ENCODE results near the gene CD1D.
"Not testable (repeated sequence)": the region's sequence is repeated elsewhere in the genome, so short reads cannot be mapped to it uniquely, and the experiment has no call there.

Gene CD1D

DNA sequence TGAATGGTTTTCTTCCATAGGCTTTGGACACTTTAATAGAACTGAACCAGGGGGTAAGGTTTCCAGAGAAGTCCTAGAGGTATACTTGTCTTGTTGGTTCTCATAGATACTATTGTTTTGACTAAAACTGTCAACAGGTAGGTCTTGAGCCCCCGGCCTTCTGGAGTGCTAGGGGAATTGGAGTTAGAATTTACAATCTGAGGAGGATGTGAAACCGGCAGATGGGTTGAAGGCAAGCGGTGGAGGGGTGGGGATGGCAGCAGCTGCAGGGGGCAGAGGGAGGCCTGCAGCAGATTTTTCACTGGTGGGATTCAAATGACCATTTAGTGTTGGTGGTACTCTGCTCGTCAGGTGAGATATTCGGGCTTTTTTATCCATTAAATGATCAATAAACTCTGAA lies 4.3 kb upstream of the CD1D start:
- no peak overlapping the region for H3K4me3 ChIP-seq (ENCODE audit: low read depth, low read length)
- TF ChIP-seq CTCF (IDR thresholded peaks at IDR 0.05; ENCODE audit: borderline replicate concordance, insufficient read depth, low read depth, low read length) = no peak

DNA sequence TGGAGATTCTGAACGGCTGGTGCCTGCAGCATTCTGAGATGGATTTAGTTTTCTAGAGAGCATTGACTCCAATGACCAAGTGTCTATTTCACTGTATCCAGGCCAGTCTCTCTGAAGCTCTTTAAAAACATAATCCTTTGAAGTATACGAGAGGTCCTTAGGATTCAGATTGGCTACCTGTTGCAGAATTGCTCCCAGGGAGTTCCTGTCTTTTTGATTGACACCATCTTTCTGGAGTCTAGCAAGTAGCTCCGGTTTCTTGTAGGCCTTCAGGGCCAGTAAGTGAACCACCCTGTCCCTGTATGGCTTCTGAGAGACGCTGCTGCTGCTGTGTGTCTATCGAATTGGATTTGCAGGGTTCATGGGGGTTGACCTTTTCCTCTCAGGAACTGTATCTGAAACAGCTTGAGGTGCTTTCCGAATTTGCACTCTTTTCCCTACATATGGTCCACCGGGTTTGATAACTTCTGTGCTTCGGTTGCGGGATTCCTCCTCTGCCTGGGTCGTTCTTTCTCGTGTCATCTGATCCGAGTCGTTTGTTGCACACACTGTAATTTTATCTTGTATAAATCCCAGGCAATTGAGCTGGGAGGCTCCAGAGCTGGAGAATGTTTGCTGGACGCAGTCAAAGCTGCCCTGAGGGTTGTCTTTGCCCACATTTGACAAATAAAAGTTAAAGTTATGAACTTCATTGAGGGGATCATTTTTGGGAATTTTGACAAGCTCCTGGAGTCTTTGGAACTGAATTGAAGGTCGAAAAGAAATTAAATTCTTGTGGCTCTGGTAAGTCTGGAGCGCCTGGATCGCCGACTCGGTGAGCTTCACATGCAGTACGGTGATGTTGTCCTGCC lies 3.6 kb upstream of the CD1D start:
- not testable (repeated sequence) for H3K4me3 ChIP-seq (ENCODE audit: low read depth, low read length)

GRCh38 chr1:158177700-158178450 lies 2.8 kb upstream of the CD1D start:
- H3K4me3 ChIP-seq (ENCODE audit: low read depth, low read length) = no peak overlapping the region
- no peak for TF ChIP-seq CTCF (IDR thresholded peaks at IDR 0.05; ENCODE audit: borderline replicate concordance, insufficient read depth, low read depth, low read length)

DNA sequence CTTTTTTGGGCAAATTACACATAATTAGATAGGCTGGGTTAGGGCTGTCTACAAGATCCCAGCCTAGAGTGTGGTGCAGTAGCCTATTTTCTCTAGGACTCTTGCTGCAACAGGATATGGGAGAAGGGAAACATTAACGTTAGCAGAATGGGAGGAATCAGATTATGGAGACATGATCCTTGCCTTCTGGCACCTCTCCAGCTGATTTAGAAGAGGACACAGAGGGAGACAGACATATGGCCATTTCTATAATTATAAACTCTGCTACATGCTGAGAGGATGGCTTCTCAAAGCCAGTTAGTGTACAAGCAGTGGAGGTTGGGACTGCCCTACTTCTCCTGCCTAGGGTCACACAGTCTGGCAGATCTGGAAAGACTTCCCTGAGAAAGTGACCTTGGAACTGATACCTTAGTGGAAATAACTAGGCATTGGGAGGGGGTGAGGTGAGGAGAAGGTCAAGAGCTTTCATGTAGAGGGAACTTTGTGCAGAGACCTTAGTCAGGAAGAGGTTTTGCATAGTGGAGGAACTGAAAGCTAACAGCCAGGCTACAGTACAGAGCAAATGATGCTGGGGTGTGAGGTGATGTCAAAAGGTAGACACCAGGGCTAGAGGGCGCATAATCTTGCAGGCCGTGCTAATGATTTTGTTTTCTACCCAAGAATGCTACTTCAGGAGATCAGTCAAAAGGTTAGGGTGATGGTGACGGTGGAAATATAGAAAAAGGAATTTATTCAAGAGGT lies 1.2 kb upstream of the CD1D start:
- TF ChIP-seq CTCF (IDR thresholded peaks at IDR 0.05; ENCODE audit: borderline replicate concordance, insufficient read depth, low read depth, low read length) = 0 out of 2 replicates have a peak, but pooled peaks have one; percentile 13
- no peak overlapping the region for H3K4me3 ChIP-seq (ENCODE audit: low read depth, low read length)

- TF ChIP-seq CTCF (IDR thresholded peaks at IDR 0.05; ENCODE audit: borderline replicate concordance, insufficient read depth, low read depth, low read length) = no peak
- no peak overlapping the region for H3K4me3 ChIP-seq (ENCODE audit: low read depth, low read length)
Measured at GRCh38 chr1:158181577-158181922, 855 bp downstream of the CD1D start.

DNA sequence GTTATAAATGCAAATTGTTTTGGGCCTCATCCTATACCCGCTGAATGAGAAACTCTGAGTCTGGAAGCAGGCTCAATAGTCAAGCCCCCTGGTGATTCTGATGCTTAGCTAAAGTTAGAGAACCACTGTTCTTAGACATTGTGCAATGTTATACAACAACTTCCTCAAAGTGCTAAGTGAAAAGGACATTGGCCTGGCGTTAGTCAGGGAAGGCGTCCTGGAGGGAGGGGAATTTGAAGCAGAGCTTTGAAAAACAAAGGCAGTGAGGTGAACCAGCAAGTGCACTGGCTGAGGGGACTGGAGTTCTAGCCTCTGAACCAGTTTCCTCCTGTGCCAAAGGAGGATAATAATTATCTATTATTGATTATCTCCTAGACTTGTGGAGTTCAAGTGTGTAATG lies 5.1 kb downstream of the CD1D start:
- TF ChIP-seq CTCF (IDR thresholded peaks at IDR 0.05; ENCODE audit: borderline replicate concordance, insufficient read depth, low read depth, low read length) = no peak
- H3K4me3 ChIP-seq (ENCODE audit: low read depth, low read length) = no peak overlapping the region

- TF ChIP-seq CTCF (IDR thresholded peaks at IDR 0.05; ENCODE audit: borderline replicate concordance, insufficient read depth, low read depth, low read length) = no peak
- no peak overlapping the region for H3K4me3 ChIP-seq (ENCODE audit: low read depth, low read length)
Measured at GRCh38 chr1:158186180-158186579, 5.5 kb downstream of the CD1D start.

Data from GM12875 (cell line).